CD4-positive, alpha-beta T cell (primary cell): ENCODE measurements around the gene DCTD. TPM values are rescaled to one million over a fixed set of nuclear protein-coding genes. Genes with fewer than 3 reads are reported as not detected.

Source experiments
- ATAC-seq: fragments of 200-7000 bp; cut with Tn5 transposase; one replicate; pipeline ENCODE4 v1.10.0; 2022; ENCODE audit warnings: mild to moderate bottlenecking; ENCODE audit not compliant: poor library complexity
- CTCF ChIA-PET: fragments of 350-600 bp; sonication (Branson Sonifier 250); formaldehyde crosslinking; loops from one replicate; lab custom pipeline; 2021; ENCODE audit warnings: antibody characterized with exemption, inconsistent platforms; lab: Charles Lee
- POLR2A ChIA-PET: fragments of 350-600 bp; sonication (Branson Sonifier 250); formaldehyde crosslinking; loops from one replicate; lab custom pipeline; 2021; ENCODE audit warnings: antibody characterized with exemption, inconsistent platforms; lab: Charles Lee
- DNase-seq, 14 experiments: peaks; one replicate each; pipeline ENCODE4 v3.0.0-alpha.2; 2013 to 2020; ENCODE audit warnings: mixed read lengths in 2 of 14
- H3K27ac ChIP-seq, 2 donors: one replicate each; pipeline versions ENCODE4 v1.5.1 to v1.7.0; 2013; ENCODE audit warnings: low read length in 2 of 2, low read depth in 1 of 2, mild to moderate bottlenecking in 1 of 2
- H3K27me3 ChIP-seq, 2 experiments: 1 replicate in 1 of 2; 2 replicates in 1 of 2; pipeline versions ENCODE4 v1.6.1 to v1.7.0; 2013; ENCODE audit warnings: low read length in 2 of 2, control low read depth in 1 of 2, mild to moderate bottlenecking in 1 of 2, moderate library complexity in 1 of 2; ENCODE audit not compliant: insufficient read depth in 2 of 2, control insufficient read depth in 1 of 2
- H3K36me3 ChIP-seq: one replicate; pipeline ENCODE4 v1.6.1; 2013; ENCODE audit warnings: low read length, control low read depth; ENCODE audit not compliant: insufficient read depth
- H3K4me1 ChIP-seq: one replicate; pipeline ENCODE4 v1.6.1; 2013; ENCODE audit warnings: low read length, control low read depth; ENCODE audit not compliant: insufficient read depth
- H3K4me3 ChIP-seq: one replicate; pipeline ENCODE4 v1.5.1; 2013; ENCODE audit warnings: mild to moderate bottlenecking, low read length, moderate library complexity
- H3K9me3 ChIP-seq, 2 experiments: 1 replicate in 1 of 2; 2 replicates in 1 of 2; pipeline versions ENCODE4 v1.6.1 to v1.7.0; 2013; ENCODE audit warnings: low read length in 2 of 2, mild to moderate bottlenecking in 2 of 2, control low read depth in 1 of 2, moderate library complexity in 1 of 2; ENCODE audit not compliant: control insufficient read depth in 1 of 2, insufficient read depth in 1 of 2
- H3K27ac Mint-ChIP-seq: one replicate; pipeline ENCODE4 v1.8.0; 2020; ENCODE audit warnings: mixed read lengths
- H3K27me3 Mint-ChIP-seq: one replicate; pipeline ENCODE4 v1.8.0; 2021; ENCODE audit warnings: mixed read lengths
- H3K36me3 Mint-ChIP-seq: one replicate; pipeline ENCODE4 v1.8.0; 2021; ENCODE audit warnings: low read depth, mixed read lengths
- H3K4me1 Mint-ChIP-seq: one replicate; pipeline ENCODE4 v1.8.0; 2021; ENCODE audit warnings: low read depth, mixed read lengths
- H3K4me3 Mint-ChIP-seq: one replicate; pipeline ENCODE4 v1.8.0; 2020; ENCODE audit warnings: mild to moderate bottlenecking, mixed read lengths
- H3K9me3 Mint-ChIP-seq: one replicate; pipeline ENCODE4 v1.8.0; 2020; ENCODE audit warnings: mixed read lengths
- CTCF ChIP-seq: fragments of 200-600 bp; IDR thresholded peaks from one replicate; pipeline ENCODE4 v1.8.0; 2022; ENCODE audit warnings: antibody characterized with exemption, mild to moderate bottlenecking
- intact Hi-C, 2 experiments: fragments of 100-400 bp; cut with DNase I in 1 of 2; cut with micrococcal nuclease in 1 of 2; formaldehyde crosslinking; loops; one replicate each; pipeline versions ENCODE4 v1.15.1 to v1.9.0; 2023 to 2025; cut with DNase I, micrococcal nuclease
- total RNA-seq, 174 experiments: library from RNA in 2 of 174; stranded (reverse) in 2 of 174; gene quantifications; one replicate each; pipeline ENCODE4 v1.2.3 and lab custom pipeline; 2021 to 2026

DCTD gene
- total RNA-seq, 2 experiments from 2014 or later = 49.4 to 54.3 TPM

GRCh38 chr4:182863501-182863900 lies 53.7 kb downstream of the DCTD start:
- no peak for ATAC-seq
- Mint-ChIP-seq H3K4me3 (no peak overlapping the region), H3K27ac (no peak overlapping the region), H3K27me3 (no peaks in the 10 kb centered on the region), H3K9me3 (peaks cover 2% of the 10 kb centered on the region), H3K4me1 (no peaks in the 10 kb centered on the region), H3K36me3 (peaks cover 5% of the 10 kb centered on the region)
- Histone ChIP-seq H3K36me3 (no peaks in the 10 kb centered on the region), H3K9me3 (peaks cover 3 to 6% of the 10 kb centered on the region in 2 experiments), H3K4me1 (no peaks in the 10 kb centered on the region), H3K27ac (no peak overlapping the region), H3K4me3 (no peak overlapping the region), H3K27me3 (no peaks in the 10 kb centered on the region)
- CTCF ChIA-PET = no interaction called here
- intact Hi-C loops = no loop called here
- POLR2A ChIA-PET = no interaction called here
- no peak for TF ChIP-seq CTCF
- no peak for DNase-seq

- POLR2A ChIA-PET = no interaction called here
- Histone ChIP-seq H3K9me3 (peaks cover 3 to 6% of the 10 kb centered on the region in 2 experiments), H3K4me3 (no peak overlapping the region), H3K27me3 (no peaks in the 10 kb centered on the region), H3K27ac (no peak overlapping the region), H3K4me1 (no peaks in the 10 kb centered on the region), H3K36me3 (no peaks in the 10 kb centered on the region)
- ATAC-seq (no peak), DNase-seq (no peak)
- Mint-ChIP-seq H3K36me3 (peaks cover 5% of the 10 kb centered on the region), H3K4me3 (no peak overlapping the region), H3K27me3 (no peaks in the 10 kb centered on the region), H3K4me1 (no peaks in the 10 kb centered on the region), H3K9me3 (peaks cover 2% of the 10 kb centered on the region), H3K27ac (no peak overlapping the region)
- no peak for TF ChIP-seq CTCF
- intact Hi-C loops = no loop called here
- CTCF ChIA-PET = no interaction called here
These were observed 54.3 kb downstream of the DCTD start for GRCh38 chr4:182862921-182863320.

- Histone ChIP-seq H3K27ac (no peak overlapping the region), H3K9me3 (peaks cover 6 to 8% of the 10 kb centered on the region in 2 experiments), H3K4me1 (no peaks in the 10 kb centered on the region), H3K36me3 (no peaks in the 10 kb centered on the region), H3K27me3 (no peaks in the 10 kb centered on the region), H3K4me3 (no peak overlapping the region)
- POLR2A ChIA-PET = no interaction called here
- peaks cover 5% of the 10 kb centered on the region for H3K36me3 Mint-ChIP-seq
- H3K4me1 Mint-ChIP-seq = no peaks in the 10 kb centered on the region
- no peaks in the 10 kb centered on the region for H3K27me3 Mint-ChIP-seq
- no peak for ATAC-seq
- CTCF ChIA-PET = no interaction called here
- no peak for TF ChIP-seq CTCF
- peaks cover 2% of the 10 kb centered on the region for H3K9me3 Mint-ChIP-seq
- intact Hi-C loops = no loop called here
- DNase-seq = no peak
- no peak overlapping the region for H3K4me3 Mint-ChIP-seq
- H3K27ac Mint-ChIP-seq = no peak overlapping the region
These were observed 54.9 kb downstream of the DCTD start for GRCh38 chr4:182862141-182862875.
